DOHH2 (cell line): ENCODE measurements around the gene GABRG3.

Source experiments
- CTCF ChIP-seq: fragments of 200-600 bp; sonication (generic); IDR thresholded peaks from one replicate; pipeline ENCODE4 v1.5.1; 2014; ENCODE audit warnings: antibody characterized with exemption, mild to moderate bottlenecking, low read depth, low read length; ENCODE audit not compliant: poor library complexity, severe bottlenecking
- EZH2phosphoT487 ChIP-seq: fragments of 200-600 bp; sonication (generic); IDR thresholded peaks from 2 replicates; pipeline ENCODE4 v1.6.1; 2017; ENCODE audit warnings: borderline replicate concordance, mild to moderate bottlenecking, antibody characterized with exemption, low read length, moderate library complexity, mixed read lengths

- TF ChIP-seq CTCF, result no peak
- no peak for TF ChIP-seq EZH2phosphoT487
Observed at GRCh38 chr15:27392163-27392562, 421.2 kb downstream of the GABRG3 start.
